Activated T-helper 17 cell treated with anti-CD3 and anti-CD28 coated beads, Interleukin-2, amount 50 U/mL, for 72 hours (primary cell): ENCODE measurements around the gene ETFB. TPM values are rescaled to one million over a fixed set of nuclear protein-coding genes. Genes with fewer than 3 reads are reported as not detected.

Source experiments
- ATAC-seq: fragments of 150-1000 bp; cut with Tn5 transposase; replicated peaks from 2 replicates; pipeline ENCODE4 v1.10.0; 2021; ENCODE audit warnings: mild to moderate bottlenecking, moderate library complexity
- H3K27ac Mint-ChIP-seq: one replicate; pipeline ENCODE4 v1.8.0; 2022; ENCODE audit warnings: mixed read lengths
- H3K27me3 Mint-ChIP-seq: one replicate; pipeline ENCODE4 v1.8.0; 2022; ENCODE audit warnings: mixed read lengths
- H3K36me3 Mint-ChIP-seq: one replicate; pipeline ENCODE4 v1.8.0; 2022; ENCODE audit warnings: low read depth, mild to moderate bottlenecking, mixed read lengths
- H3K4me1 Mint-ChIP-seq: one replicate; pipeline ENCODE4 v1.8.0; 2022; ENCODE audit warnings: mixed read lengths
- H3K4me3 Mint-ChIP-seq: one replicate; pipeline ENCODE4 v1.8.0; 2022; ENCODE audit warnings: mild to moderate bottlenecking, mixed read lengths
- H3K9me3 Mint-ChIP-seq: one replicate; pipeline ENCODE4 v1.8.0; 2022; ENCODE audit warnings: mixed read lengths
- total RNA-seq, 2 donors: library from RNA; stranded (reverse); gene quantifications; one replicate each; pipeline ENCODE4 v1.2.3, GENCODE V29; 2022

Gene ETFB
- total RNA-seq, 2 donors from 2014 or later, result 67.0 to 101 TPM

DNA sequence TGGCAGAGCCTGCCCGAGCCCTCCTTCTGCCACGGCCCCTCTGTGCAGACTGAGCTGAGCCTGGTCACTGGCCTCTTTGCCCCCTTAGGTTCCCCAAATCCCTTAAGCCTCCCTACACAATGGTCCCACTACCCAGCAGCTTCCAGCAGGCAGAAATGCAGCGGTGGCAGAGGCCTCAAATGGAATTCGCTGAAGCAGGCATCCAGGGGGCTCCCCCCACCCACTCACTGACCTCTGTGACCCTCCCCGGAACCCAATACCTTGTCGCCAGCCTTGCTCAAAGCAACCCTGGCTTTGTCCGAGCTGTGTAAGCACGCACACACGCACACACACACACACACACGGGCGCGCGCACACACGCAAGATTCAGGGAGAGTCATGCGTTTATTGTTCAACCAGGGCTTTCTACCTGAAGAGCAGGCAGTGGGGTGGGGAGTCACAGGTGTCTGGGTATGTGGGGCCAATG, 21.8 kb upstream of the ETFB start, which contains the start of gene LIM2:
TSS of gene LIM2 (minus strand) at position 51 of the 466 bp plus-strand sequence. CDS start 531 bp downstream, outside the sequence.
- no peak within 1 kb of the TSS for H3K4me3 Mint-ChIP-seq
- peaks cover 10% of the 10 kb centered on the region for H3K4me1 Mint-ChIP-seq
- no peaks in the 10 kb centered on the region for H3K9me3 Mint-ChIP-seq
- H3K27me3 Mint-ChIP-seq, result no peaks in the 10 kb centered on the region
- peak within 1 kb of the TSS; percentile 81 for H3K27ac Mint-ChIP-seq
- no peaks in the 10 kb centered on the region for H3K36me3 Mint-ChIP-seq
- no peak for ATAC-seq

DNA sequence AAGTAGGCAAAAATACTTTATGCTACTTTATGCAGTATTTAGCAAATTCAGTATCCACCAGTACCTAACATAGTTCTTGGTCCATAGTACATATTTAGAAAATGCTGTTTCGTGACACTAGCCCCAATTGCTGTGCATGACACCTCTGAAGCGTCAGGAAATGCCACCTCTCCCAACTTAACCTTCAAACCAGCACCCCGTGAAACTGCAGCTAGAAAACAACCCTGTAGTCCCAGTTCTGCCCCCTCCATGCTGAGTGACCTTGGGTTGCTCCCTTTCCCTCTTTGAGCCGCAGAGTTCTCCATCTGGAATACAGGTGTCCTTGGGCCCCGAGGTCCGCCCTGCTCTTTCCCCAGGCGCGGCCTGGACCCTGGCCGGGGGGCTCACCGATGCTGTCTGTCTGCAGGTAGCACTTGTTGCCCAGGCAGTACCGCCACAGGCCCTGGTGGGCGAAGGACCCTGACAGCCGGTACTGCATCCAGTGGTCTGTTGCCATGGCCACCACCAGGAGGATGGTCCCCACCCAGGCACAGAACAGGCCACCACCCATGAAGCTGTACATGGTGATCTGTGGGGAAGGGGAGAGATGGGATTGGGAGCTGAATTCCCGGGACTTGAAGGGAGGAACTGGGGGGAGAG, 20.8 kb upstream of the ETFB start:
- Mint-ChIP-seq H3K4me3 (no peak overlapping the region), H3K4me1 (peaks cover 7% of the 10 kb centered on the region), H3K36me3 (no peaks in the 10 kb centered on the region), H3K27ac (no peak overlapping the region), H3K9me3 (no peaks in the 10 kb centered on the region), H3K27me3 (no peaks in the 10 kb centered on the region)
- no peak for ATAC-seq

DNA sequence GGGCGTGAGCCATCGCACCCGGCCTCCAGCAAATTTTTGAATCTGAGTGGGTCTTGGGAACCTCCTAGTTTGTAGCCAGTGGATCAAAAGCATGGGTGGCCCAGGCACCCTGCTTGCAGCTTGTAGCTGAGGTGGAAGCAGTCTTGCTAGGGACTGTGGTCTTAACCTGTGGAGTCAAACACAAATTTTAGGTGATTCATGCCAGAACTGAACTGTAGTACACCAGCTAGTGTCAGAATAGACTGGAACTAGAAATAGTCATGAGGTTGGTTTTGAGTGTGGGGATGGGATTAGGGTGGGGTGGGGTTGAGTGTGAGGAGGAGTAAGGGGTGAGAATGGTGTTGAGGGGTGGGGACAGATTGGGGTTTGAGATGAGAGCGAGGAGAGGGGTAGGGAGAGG, 15.8 kb upstream of the ETFB start:
- Mint-ChIP-seq H3K27me3 (no peaks in the 10 kb centered on the region), H3K9me3 (no peaks in the 10 kb centered on the region), H3K36me3 (no peaks in the 10 kb centered on the region), H3K4me1 (peaks cover 6% of the 10 kb centered on the region), H3K4me3 (no peak overlapping the region), H3K27ac (no peak overlapping the region)
- ATAC-seq, result peak; percentile 21

DNA sequence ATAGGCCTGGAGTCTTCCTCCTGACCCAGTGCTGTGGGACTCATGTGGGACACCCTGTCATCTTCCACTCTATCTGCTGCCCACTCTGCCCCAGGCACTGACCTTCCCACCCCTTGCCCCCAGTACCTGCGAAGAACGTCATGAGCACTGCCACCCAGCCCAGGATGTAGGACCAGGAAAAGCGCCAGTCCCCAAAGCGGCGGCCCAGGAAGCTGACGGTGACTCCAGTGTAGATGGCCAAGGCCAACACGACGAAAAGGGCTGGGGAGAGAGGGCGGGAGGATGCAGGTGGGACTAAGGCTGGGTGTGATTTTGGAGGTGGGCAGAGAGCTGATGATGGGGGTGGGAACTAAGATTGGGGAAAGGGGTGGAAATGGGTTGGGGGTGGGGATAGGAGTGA, 14.2 kb upstream of the ETFB start:
- H3K4me1 Mint-ChIP-seq, result peaks cover 12% of the 10 kb centered on the region
- ATAC-seq, result no peak
- no peaks in the 10 kb centered on the region for H3K9me3 Mint-ChIP-seq
- peak overlapping the region; percentile 52 for H3K27ac Mint-ChIP-seq
- no peaks in the 10 kb centered on the region for H3K27me3 Mint-ChIP-seq
- H3K4me3 Mint-ChIP-seq, result peak overlapping the region; percentile 19
- H3K36me3 Mint-ChIP-seq, result no peaks in the 10 kb centered on the region

DNA sequence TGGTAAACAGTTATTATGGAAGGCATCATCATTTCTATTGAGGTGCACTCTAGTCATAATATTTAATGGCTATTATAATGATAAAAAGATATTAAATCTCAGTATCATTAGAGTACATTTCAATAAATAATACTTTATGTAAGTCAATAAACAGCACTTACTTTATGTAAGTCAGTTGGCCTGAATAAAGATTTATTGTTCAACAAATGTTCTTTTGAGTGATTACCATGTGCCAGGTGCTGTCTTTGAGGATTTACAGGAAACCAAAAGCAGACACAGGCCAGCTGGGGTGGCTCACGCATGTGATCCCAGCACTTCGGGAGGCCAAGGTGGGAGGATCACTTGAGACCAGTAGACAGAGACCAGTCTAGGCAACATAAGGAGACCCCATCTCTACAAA, 11.2 kb upstream of the ETFB start:
- H3K27ac Mint-ChIP-seq, result no peak overlapping the region
- no peaks in the 10 kb centered on the region for H3K27me3 Mint-ChIP-seq
- peaks cover 33% of the 10 kb centered on the region for H3K4me1 Mint-ChIP-seq
- H3K4me3 Mint-ChIP-seq, result no peak overlapping the region
- H3K9me3 Mint-ChIP-seq, result no peaks in the 10 kb centered on the region
- no peak for ATAC-seq
- no peaks in the 10 kb centered on the region for H3K36me3 Mint-ChIP-seq

DNA sequence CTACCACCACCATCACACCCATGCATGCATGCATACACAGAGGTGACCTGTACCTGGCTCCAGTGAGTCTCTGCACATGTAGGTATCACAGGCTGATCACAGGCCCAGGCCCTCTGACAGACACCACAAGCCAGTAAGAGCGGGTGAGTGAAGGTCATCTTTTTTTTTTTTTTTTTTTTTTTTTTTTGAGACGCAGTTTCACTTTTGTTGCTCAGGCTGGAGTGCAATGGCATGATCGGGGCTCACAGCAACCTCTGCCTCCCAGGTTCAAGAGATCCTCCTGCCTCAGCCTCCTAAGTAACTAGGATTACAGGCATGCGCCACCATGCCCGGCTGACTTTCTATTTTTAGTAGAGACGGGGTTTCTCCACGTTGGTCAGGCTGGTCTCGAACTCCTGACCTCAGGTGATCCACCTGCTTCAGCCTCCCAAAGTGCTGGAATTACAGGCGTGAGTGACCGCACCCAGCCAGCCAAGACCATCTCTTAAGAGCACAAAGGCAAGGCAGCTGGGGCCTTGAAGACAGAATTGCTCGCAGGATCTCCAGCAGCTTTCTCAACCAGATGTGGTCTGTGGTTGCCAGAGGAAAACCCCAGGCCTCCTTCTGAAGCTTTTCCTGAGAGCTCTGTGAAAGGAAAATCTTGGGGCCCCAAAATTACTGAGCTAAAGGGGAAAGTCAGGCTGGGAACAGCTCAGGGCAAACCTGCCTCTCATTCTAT, 9.5 kb upstream of the ETFB start:
- H3K9me3 Mint-ChIP-seq, result no peaks in the 10 kb centered on the region
- H3K27ac Mint-ChIP-seq, result peak overlapping the region; percentile 28
- no peaks in the 10 kb centered on the region for H3K27me3 Mint-ChIP-seq
- peak overlapping the region; percentile 62 for H3K4me3 Mint-ChIP-seq
- no peaks in the 10 kb centered on the region for H3K36me3 Mint-ChIP-seq
- peak; percentile 67 for ATAC-seq
- H3K4me1 Mint-ChIP-seq, result peaks cover 46% of the 10 kb centered on the region

DNA sequence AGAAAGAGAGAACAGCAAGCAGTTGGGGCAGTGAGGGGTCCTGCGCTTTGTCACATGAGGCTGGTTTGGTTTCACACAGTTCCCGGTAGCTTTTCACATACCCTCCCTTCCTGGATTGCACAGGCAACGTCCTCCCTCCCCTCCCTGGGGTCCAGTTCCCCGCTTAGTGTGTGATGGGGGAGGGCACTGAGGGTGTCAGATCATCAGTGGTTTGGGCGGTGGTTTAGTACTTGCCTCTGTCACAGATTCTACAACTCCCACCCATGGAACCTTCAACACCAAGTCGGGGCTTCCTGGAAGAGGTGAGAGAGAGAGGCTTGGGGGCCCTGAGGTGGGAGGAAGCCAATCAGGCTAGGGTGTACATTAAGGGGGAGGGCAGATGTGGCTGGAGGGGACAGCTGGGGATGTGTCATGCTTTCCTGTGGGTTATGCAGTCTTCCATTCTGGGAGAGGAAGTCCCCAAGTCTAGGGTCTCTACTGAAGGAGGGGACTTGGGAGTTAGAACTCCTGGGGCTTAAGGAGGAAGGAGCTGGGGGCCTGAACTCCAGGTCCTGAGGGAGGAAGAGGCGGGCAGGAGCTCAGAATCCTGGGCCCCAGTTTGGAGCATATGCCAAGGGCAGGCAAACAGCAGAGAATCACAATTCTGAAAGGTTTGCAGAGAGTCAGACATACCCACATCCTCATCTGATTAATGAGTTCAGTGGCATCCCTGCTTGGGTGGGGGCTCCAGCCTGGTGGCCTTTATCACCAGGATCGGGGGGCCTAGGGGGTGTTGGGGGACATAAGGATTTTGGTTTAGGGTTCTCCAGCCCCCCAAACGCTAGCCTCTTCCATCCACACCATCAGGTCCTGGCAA, 6.7 kb upstream of the ETFB start, which contains the start of gene NKG7:
TSS of gene NKG7 (minus strand) at position 6 of the 856 bp plus-strand sequence. CDS start 119 bp downstream, outside the sequence.
- peak; percentile 79 for ATAC-seq

DNA sequence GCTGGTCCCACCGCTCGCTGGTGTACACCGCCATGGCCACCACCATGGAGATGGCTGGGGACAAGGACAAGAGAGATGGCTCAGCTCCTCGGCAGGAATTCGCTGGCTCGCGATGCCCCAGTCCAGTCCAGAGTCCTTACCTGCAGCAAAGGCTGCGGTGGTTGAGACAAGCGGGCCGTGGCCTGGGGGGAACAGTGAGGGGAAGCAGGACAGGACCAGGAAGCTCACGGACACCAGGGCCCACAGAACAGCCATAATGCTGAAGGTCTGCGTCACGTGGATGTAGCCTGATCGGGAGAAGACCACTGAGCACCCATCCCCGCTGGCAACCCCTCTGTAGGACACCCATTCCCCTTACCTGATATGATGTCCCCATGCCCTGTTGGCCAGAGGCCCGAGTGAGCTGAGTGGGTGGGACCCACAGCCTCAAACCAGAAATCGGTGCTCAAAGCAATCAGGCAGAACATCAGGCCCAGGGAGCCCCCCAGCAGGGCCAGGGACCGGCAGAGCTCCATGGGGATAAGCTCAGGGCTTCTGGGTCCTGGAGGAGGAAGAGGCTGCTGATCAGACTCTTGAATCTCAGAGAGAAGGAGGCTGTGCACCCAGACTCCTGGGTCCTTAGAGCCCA, 5.9 kb upstream of the ETFB start:
- Mint-ChIP-seq H3K4me1 (peaks cover 50% of the 10 kb centered on the region), H3K27ac (peak overlapping the region; percentile 90), H3K27me3 (no peaks in the 10 kb centered on the region), H3K36me3 (peaks cover 7% of the 10 kb centered on the region), H3K4me3 (peak overlapping the region; percentile 100), H3K9me3 (no peaks in the 10 kb centered on the region)
- no peak for ATAC-seq

More for the DNA sequence above, 6.7 kb upstream of the ETFB start, which contains the start of gene NKG7:
- Mint-ChIP-seq H3K9me3 (no peaks in the 10 kb centered on the region), H3K27me3 (no peaks in the 10 kb centered on the region), H3K4me1 (peaks cover 50% of the 10 kb centered on the region), H3K4me3 (peak within 1 kb of the TSS; percentile 100), H3K36me3 (no peaks in the 10 kb centered on the region), H3K27ac (peak within 1 kb of the TSS; percentile 90)

DNA sequence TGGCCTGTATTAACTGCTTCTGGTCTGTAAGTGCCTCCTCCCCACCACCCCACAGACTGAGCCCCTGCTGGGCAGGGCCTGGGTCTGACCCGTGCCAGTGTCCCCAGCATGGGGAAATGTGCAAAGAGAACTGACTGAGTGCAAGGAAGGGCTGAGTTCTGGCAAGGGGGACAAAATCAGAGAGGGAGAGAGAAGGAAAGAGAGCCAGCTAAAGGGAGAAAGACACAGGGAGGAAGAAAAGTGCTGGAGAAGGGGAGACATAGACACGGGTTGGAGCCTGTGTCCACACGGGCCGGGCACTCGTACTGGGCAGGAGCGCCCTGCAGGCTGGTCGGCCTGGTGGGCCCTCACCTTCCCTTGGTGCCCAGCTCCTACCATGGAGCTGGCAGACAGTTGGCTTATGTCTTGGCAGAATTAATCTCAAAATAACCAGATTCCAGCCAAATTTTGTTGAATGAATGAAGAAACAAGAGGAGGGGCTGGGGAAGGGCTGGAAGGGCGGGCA, 5.0 kb upstream of the ETFB start:
- no peaks in the 10 kb centered on the region for H3K27me3 Mint-ChIP-seq
- H3K4me3 Mint-ChIP-seq, result peak overlapping the region; percentile 100
- H3K4me1 Mint-ChIP-seq, result peaks cover 45% of the 10 kb centered on the region
- peaks cover 15% of the 10 kb centered on the region for H3K36me3 Mint-ChIP-seq
- ATAC-seq, result no peak
- H3K27ac Mint-ChIP-seq, result peak overlapping the region; percentile 90
- no peaks in the 10 kb centered on the region for H3K9me3 Mint-ChIP-seq

DNA sequence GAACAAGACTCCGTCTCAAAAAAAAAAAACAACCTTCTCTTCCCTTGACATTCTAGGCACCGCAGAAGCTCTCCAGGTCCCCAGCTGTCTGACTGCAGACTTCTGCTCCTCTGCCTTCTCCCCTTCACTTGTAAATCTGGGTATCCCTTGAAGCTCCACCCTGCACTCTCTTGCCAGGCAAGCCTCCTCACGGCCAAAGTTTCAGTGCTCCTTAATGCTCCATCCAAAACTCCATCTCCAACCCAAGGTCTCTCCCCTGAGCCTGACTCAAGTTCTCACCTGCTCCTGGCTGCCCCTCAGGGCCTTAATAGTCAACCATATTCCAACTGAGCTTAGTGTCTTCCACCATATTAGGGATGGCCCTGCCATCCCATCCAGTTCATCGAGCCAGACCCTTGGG, 4.0 kb upstream of the ETFB start:
- Mint-ChIP-seq H3K36me3 (peaks cover 15% of the 10 kb centered on the region), H3K27me3 (no peaks in the 10 kb centered on the region), H3K27ac (peak overlapping the region; percentile 90), H3K4me1 (peaks cover 45% of the 10 kb centered on the region), H3K9me3 (no peaks in the 10 kb centered on the region), H3K4me3 (peak overlapping the region; percentile 100)
- ATAC-seq, result no peak

DNA sequence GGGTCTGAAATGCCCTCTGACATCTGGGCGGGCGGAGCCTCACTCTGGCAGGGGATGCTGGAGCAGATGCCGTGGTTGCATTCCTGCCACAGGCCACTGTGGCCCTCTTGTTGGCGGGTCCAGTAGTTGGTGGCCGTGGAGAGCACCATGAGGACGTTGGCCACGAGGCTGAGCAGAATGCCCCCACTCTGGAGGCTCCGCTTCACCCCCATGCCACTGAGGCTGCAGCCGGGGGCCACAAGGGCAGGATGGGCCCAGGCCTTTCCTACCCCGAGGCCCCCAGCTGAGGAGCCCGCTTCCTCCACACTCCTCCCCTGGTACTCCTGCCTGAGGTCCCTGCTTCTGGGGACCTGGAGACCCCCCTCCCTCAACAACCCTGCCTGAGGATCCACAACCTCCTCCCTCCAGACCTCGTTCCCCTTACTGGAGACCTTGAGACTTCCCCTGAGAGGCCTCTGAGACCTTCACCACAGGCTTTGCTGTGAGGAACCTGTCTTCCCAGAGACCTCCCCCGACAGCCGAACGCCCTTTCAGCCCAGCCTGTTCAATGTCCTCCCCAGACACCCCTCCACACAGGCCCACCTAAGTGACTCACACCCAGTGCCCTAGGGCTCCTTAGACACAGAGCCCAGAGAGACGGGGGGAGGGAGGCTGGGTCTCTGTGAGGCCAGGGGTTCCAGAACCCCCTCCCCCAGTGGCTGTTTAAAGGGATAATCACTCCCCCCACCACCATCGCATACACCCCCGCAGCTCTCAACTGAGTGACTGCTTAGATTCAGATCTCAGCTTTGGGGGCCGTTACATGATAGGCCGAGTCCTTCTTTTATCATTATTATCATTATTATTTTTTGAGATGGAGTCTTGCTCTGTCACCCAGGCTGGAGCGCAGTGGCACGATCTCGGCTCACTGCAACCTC, 2.4 kb upstream of the ETFB start, which contains the start of gene CLDND2:
TSS of gene CLDND2 (minus strand) at position 638 of the 917 bp plus-strand sequence. CDS start at position 212, 426 bp downstream.
- peak within 1 kb of the TSS; percentile 98 for H3K27ac Mint-ChIP-seq
- H3K4me3 Mint-ChIP-seq, result peak within 1 kb of the TSS; percentile 100
- no peaks in the 10 kb centered on the region for H3K9me3 Mint-ChIP-seq
- peaks cover 25% of the 10 kb centered on the region for H3K36me3 Mint-ChIP-seq
- no peak for ATAC-seq
- peaks cover 43% of the 10 kb centered on the region for H3K4me1 Mint-ChIP-seq
- no peaks in the 10 kb centered on the region for H3K27me3 Mint-ChIP-seq

DNA sequence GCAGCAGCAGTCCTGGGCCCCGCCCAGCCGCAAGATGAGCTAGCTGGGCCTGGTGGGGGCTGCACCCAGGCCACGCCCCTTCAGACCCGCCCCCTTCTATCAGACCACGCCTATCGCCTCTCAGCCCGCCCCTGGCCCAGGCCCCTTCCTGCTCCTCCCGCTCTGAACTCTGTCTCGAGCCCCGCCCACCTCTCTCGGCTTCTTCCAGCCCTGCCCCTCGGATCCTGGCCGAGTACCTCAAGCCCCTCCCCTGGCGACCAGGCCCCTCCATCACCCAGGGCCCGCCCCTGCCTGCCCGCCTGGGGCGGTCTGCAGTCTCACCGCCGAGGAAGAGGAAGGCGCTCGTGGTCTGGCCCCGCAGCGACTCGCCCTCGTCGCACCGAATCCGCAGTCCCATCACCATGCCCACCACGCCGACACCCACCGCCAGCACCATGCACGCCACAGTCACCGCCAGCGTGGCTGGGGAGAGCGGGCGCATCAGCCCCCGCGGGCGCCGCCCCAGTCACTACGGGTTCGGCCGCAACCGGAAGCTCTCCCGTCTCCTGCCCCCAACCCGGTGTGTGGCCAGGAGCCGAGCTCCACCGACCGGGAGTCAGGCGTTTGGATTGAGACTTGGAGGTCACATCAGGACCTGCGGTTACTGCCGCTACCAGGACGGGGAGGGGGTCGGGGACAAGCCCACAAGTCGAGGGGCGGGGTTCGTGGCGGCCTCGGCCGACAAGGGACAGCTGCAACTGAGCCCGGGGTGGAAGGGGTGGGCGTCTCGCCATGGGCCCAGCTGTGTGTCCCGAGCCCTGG, 1.6 kb upstream of the ETFB start:
- H3K9me3 Mint-ChIP-seq, result no peaks in the 10 kb centered on the region
- peak; percentile 83 for ATAC-seq
- peaks cover 30% of the 10 kb centered on the region for H3K36me3 Mint-ChIP-seq
- H3K27ac Mint-ChIP-seq, result peak overlapping the region; percentile 98
- H3K27me3 Mint-ChIP-seq, result no peaks in the 10 kb centered on the region
- peak overlapping the region; percentile 100 for H3K4me3 Mint-ChIP-seq
- H3K4me1 Mint-ChIP-seq, result peaks cover 47% of the 10 kb centered on the region
